GM06990 (cell line): Measurements from ENCODE around the gene ZFP36.

ENCODE experiments used
- DNase-seq: peaks from one replicate; pipeline ENCODE4 v3.0.0-alpha.2; 2011; ENCODE audit not compliant: insufficient read length; ENCODE audit errors: extremely low read depth
- H3K27me3 ChIP-seq: replicated peaks from 2 replicates; pipeline ENCODE4 v1.6.0; 2011; ENCODE audit warnings: low read length; ENCODE audit not compliant: control insufficient read depth, insufficient read depth
- H3K36me3 ChIP-seq: 2 replicates; pipeline ENCODE4 v1.5.1; 2011; ENCODE audit warnings: low read length; ENCODE audit not compliant: control insufficient read depth, insufficient read depth
- H3K4me3 ChIP-seq: replicated peaks from 2 replicates; pipeline ENCODE4 v1.5.1; 2011; ENCODE audit warnings: low read depth, mild to moderate bottlenecking, control low read depth, low read length
- CTCF ChIP-seq: IDR thresholded peaks from 2 replicates; pipeline ENCODE4 v1.5.1; 2011; ENCODE audit warnings: low read length, control low read depth, mild to moderate bottlenecking, inconsistent platforms; ENCODE audit not compliant: insufficient read depth, poor library complexity, severe bottlenecking

The ZFP36 gene

GRCh38 chr19:39365531-39365930 is 41.1 kb upstream of the ZFP36 start:
- H3K4me3 ChIP-seq, result no peak overlapping the region
- DNase-seq, result no peak
- no peak for TF ChIP-seq CTCF
- H3K27me3 ChIP-seq, result no peaks in the 10 kb centered on the region
- peaks cover 10% of the 10 kb centered on the region for H3K36me3 ChIP-seq

GRCh38 chr19:39369200-39369599 is 37.4 kb upstream of the ZFP36 start:
- DNase-seq, result no peak
- no peak for TF ChIP-seq CTCF
- Histone ChIP-seq H3K36me3 (peaks cover 14% of the 10 kb centered on the region), H3K27me3 (no peaks in the 10 kb centered on the region), H3K4me3 (no peak overlapping the region)

- no peak overlapping the region for H3K4me3 ChIP-seq
- no peak for TF ChIP-seq CTCF
- DNase-seq, result no peak
- H3K36me3 ChIP-seq, result peaks cover 21% of the 10 kb centered on the region
- no peaks in the 10 kb centered on the region for H3K27me3 ChIP-seq
Observed at GRCh38 chr19:39370735-39371134, 35.9 kb upstream of the ZFP36 start.

- H3K36me3 ChIP-seq, result peaks cover 25% of the 10 kb centered on the region
Observed at GRCh38 chr19:39372047-39372802, 34.4 kb upstream of the ZFP36 start.

GRCh38 chr19:39372941-39373340 is 33.7 kb upstream of the ZFP36 start:
- Histone ChIP-seq H3K4me3 (no peak overlapping the region), H3K36me3 (peaks cover 32% of the 10 kb centered on the region)
- TF ChIP-seq CTCF, result no peak

More at GRCh38 chr19:39372047-39372802, 34.4 kb upstream of the ZFP36 start:
- Histone ChIP-seq H3K4me3 (no peak overlapping the region), H3K27me3 (no peaks in the 10 kb centered on the region)
- no peak for TF ChIP-seq CTCF
- DNase-seq, result no peak

More at GRCh38 chr19:39372941-39373340, 33.7 kb upstream of the ZFP36 start:
- DNase-seq, result no peak
- no peaks in the 10 kb centered on the region for H3K27me3 ChIP-seq
